Measurements from ENCODE around the gene PMM2. TPM values are rescaled to one million over a fixed set of nuclear protein-coding genes. Genes with fewer than 3 reads are reported as not detected.
"Not testable (repeated sequence)": the region's sequence is repeated elsewhere in the genome, so short reads cannot be mapped to it uniquely, and the experiment has no call there.

The PMM2 gene
- total RNA-seq, 1 experiment from 2014 or later: 48.9 TPM

DNA sequence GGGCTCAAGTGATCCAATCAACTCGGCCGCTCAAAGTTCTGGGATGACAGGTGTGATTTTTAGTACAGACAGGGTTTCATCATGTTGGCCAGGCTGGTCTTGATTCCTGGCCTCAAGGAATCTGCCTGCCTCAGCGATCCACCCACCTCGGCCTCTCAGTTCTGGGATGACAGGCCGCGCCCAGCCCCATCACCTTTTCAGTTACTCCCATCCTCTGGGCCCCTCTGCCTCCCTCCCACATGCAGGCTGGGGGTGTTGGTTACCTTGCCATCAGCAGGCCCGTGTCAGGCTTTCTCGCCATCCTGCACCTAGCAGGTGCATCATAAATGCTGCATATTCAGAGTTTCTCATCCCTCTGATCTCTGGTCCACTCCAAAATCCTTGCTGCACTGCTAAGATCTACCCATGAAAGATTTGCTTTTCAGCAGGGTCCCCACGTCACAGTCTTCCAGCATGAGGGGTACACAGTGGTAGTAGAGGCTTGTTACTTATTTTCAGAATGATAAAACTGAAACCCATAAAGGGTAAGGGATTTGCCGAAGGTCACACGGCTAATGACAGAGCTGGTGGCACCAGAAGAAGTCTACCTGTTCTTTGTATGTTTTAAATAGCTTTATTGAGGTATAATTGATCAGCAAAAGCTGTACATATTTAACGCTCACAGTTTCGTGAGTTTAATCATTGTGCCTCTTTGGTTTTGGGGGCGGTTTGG is 16.6 kb downstream of the PMM2 start:
- DNase-seq (ENCODE audit: extremely low read depth, low read depth): no peak

GRCh38 chr16:8816967-8817655 is 19.5 kb downstream of the PMM2 start:
- no peak for DNase-seq (ENCODE audit: extremely low read depth, low read depth)

GRCh38 chr16:8818504-8819270 is 21.0 kb downstream of the PMM2 start:
- no peak for DNase-seq (ENCODE audit: extremely low read depth, low read depth)

DNA sequence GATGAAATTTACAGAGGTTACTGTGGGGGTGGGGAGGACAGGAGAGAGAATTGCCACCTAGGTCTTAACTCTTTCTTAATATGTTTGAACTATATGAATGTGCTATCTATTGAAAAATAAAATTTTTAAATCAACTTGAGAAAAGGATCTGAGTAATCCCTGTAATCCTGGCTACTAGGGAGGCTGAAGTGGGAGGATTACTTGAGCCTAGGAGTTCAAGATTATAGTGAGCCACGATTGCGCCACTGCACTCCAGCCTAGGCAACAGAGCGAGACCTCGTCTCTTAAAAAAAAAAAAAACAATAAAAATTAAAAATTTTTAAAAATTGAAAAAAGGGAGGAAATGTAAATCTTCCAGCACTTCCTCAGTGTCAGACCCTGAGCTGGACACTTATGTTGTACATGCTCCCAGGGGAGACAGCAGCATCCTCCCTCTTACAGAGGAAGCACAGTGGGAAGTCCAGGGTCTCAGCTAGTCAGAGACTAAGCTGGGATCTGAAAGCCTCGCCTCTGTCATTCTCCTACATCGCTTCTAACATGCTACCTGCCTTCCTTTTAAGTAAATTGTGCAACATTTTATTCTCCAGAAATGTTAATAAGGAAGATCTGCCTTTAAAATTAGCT is 21.9 kb downstream of the PMM2 start:
- no peak for DNase-seq (ENCODE audit: extremely low read depth, low read depth)

GRCh38 chr16:8822403-8822802 is 24.8 kb downstream of the PMM2 start:
- DNase-seq (ENCODE audit: extremely low read depth, low read depth): no peak

- no peak for DNase-seq (ENCODE audit: extremely low read depth, low read depth)
Measured at GRCh38 chr16:8826278-8826879, 28.7 kb downstream of the PMM2 start.

GRCh38 chr16:8828541-8829165 is 31.0 kb downstream of the PMM2 start:
- DNase-seq (ENCODE audit: extremely low read depth, low read depth): no peak

DNA sequence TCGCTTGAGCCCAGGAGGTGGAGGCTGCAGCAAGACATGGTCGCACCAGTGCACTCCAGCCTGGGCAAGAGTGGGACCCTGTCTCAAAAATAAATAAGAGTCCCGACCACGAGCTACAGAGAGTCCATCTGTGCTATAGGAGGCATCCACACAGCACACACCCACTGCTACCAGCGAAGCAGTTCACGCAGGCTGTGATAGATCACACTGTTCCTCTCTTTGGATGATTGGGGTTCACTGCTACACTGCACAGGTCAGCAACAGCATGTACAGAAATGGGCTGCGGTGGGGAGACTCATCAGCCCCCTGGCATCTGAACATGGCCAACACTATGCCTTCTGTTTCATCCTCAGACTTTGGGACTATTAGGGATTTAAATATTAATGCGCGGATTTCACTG is 33.8 kb downstream of the PMM2 start:
- no peak for DNase-seq (ENCODE audit: extremely low read depth, low read depth)

GRCh38 chr16:8831871-8832716 is 34.5 kb downstream of the PMM2 start:
- no peak for DNase-seq (ENCODE audit: extremely low read depth, low read depth)

- DNase-seq (ENCODE audit: extremely low read depth, low read depth): no peak
Measured at GRCh38 chr16:8832717-8833105, 35.1 kb downstream of the PMM2 start.

- not testable (repeated sequence) for DNase-seq (ENCODE audit: extremely low read depth, low read depth)
Measured at GRCh38 chr16:8836797-8837196, 39.2 kb downstream of the PMM2 start.

- not testable (repeated sequence) for DNase-seq (ENCODE audit: extremely low read depth, low read depth)
Measured at GRCh38 chr16:8837594-8837993, 40.0 kb downstream of the PMM2 start.

DNA sequence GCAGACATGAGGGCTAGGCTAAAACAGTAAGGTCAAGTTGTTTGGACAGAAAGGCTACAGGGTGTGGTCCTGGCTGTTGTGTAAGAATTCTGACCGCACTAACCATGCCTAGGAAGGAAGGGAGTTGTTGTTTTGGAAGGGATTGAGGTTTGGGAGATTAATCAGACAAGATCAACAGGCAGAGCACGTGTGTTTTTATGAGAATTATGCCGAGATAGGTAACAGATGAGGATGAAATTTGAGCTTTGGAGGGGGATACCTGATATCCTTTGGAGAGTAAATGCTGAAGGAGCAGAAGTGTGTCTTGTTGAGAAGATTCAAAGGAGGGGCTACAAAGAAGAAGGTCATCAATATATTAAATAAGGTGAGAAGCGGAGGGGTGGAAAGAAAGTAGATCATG is 44.4 kb downstream of the PMM2 start:
- DNase-seq (ENCODE audit: extremely low read depth, low read depth): not testable (repeated sequence)

- DNase-seq (ENCODE audit: extremely low read depth, low read depth): not testable (repeated sequence)
Measured at GRCh38 chr16:8843296-8843695, 45.7 kb downstream of the PMM2 start.

DNA sequence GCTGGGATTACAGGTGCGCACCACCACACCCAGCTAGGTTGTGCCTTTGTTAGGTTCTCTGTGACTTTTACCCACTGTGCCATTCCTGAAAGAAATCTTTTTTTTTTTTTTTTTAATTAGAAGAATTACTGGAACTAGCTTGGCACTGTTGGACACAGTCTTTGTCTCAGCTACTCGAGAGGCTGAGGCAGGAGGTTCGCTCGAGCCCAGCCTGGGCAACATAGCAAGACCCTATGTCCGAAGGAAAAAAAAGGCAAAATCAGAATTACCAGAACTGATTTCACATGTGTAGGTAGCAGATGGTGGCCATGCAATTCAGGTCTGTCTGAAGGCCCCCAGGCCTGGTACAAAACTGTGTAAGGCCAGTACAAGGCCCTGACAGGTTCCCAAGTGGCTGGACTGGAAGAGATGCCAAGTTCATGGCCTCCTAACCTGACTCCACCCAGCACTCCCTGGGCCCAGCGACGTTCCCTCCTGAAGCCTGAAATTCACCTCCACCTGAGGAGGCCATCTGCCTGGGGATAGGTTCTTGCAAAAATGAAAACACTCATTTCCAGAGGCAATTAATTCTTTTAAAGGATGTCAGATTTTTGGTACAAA is 48.2 kb downstream of the PMM2 start:
- no peak for DNase-seq (ENCODE audit: extremely low read depth, low read depth)

DNA sequence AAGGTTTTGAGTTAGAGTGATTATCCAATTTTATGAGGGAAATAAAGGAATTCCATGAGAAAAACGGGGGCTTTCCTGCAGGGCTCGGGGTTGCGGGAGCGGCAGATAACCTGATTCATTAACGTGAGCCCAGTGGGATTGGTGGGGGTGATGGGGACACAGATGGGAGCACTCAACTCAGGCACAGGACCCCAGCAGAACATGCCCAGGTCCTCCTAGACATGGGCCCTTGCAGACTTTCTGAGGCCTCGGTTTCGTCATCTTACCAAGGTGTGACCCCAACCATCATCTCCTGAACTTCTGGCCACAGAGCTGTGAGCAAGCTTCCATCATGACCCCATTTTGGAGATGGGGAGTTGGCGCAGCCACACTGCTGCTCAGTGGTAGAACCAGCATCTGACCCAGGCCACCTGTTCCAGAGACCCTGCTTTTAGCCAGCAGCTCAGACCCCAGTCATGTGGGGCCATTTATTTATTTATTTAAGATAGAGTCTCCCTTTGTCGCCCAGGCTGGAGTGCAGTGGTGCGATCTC is 48.8 kb downstream of the PMM2 start:
- DNase-seq (ENCODE audit: extremely low read depth, low read depth): no peak

GRCh38 chr16:8847145-8847544 is 49.5 kb downstream of the PMM2 start:
- DNase-seq (ENCODE audit: extremely low read depth, low read depth): no peak

- DNase-seq (ENCODE audit: extremely low read depth, low read depth): no peak
Measured at GRCh38 chr16:8847623-8848022, 50.0 kb downstream of the PMM2 start.
